Measurements from ENCODE around the gene IER5. TPM values are rescaled to one million over a fixed set of nuclear protein-coding genes. Genes with fewer than 3 reads are reported as not detected.
A peak's percentile ranks its signal among the peaks of the same experiment; 100 is the strongest.

Gene IER5
- total and polyA plus RNA-seq, 9 of the 15 experiments (the other 6 are each of a cell fraction or from before 2014, with no cell fraction given), result 2.4 to 32.1 (median 12.0) TPM

DNA sequence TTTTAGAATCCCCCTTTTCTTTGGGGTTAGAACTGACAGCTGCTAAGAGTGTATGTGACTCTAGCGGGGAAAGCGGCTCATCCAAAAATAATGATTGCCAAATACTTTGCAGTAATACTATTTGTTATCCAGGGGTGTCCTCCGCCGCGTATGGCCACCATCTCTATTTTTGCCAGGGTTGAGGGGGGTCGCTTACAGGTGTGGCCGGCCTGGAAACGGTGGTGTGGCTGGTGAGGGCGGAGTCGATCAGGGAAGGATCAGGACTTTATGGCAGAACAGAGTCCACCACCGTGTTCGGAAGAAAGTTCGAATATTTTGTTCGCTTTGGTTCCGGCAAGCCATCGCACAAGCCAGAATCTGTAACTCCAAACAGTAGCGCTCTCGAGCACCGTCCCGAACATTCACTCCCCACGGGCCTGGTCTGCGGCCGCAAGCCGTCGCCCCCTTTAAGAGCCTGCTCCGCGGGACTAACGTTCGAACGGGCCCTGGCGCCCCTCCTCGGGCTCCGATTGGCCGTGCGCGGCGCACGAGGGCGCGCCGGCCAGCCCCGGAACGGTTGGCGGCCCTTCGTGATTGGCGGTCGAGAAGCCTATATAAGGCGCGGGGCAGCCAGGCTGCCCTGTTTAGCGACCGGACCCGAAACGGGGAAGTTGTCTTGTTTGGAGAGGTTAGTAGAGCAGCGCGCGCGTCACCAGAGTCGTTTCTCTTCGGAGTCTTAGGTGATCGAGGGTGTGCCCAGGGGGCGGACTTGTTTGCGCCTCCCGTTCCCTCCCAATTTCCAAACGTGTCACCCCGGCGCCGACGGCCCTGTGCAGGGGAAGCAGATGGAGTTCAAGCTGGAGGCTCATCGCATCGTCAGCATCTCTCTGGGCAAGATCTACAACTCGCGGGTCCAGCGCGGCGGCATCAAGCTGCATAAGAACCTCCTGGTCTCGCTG, at the start of gene IER5 (continued):
- TF ChIP-seq CBX2 (IDR thresholded peaks at IDR 0.05; ENCODE audit: insufficient read depth, low read length, poor library complexity, severe bottlenecking) (no peak), POLR2H (tag; IDR thresholded peaks at IDR 0.05; ENCODE audit: low read depth) (peak; percentile 99), HDAC8 (tag; IDR thresholded peaks at IDR 0.05) (no peak), SRSF9 (IDR thresholded peaks at IDR 0.05; ENCODE audit: borderline replicate concordance, low read depth, low read length) (no peak), PHF21A (IDR thresholded peaks at IDR 0.05; ENCODE audit: borderline replicate concordance, low read depth) (no peak; the same call in none of the 2 replicates), TAF15 (IDR thresholded peaks at IDR 0.05; ENCODE audit: low read depth, low read length) (no peak), PURB (CRISPR knock-in tag; IDR thresholded peaks at IDR 0.05; ENCODE audit: low read depth) (no peak), FOS (IDR thresholded peaks at IDR 0.05; ENCODE audit: extremely low read depth, insufficient read length) (peak; percentile 66), ZNF263 (CRISPR knock-in tag; IDR thresholded peaks at IDR 0.05; ENCODE audit: borderline replicate concordance) (peak; percentile 74), MBD2 (IDR thresholded peaks at IDR 0.05; ENCODE audit: borderline replicate concordance, low read depth) (peak; percentile 96), KLF13 (tag; IDR thresholded peaks at IDR 0.05; ENCODE audit: borderline replicate concordance, low read depth) (peak; percentile 40; the same call in 1 of the 2 replicates), ZNF12 (CRISPR knock-in tag; IDR thresholded peaks at IDR 0.05) (no peak), GATAD2A (IDR thresholded peaks at IDR 0.05) (no peak), SRSF3 (IDR thresholded peaks at IDR 0.05; ENCODE audit: insufficient read depth, low read length) (peak; percentile 53; the same call in 1 of the 2 replicates), KDM4B (IDR thresholded peaks at IDR 0.05; ENCODE audit: borderline replicate concordance in 2 of 2, low read depth in 1 of 2) (peak in 1 of 2 experiments; percentile 80; a peak in 2 of 4 replicates), FOXA3 (CRISPR knock-in tag; conservative IDR thresholded peaks at IDR 0.05 in 1 of 2, IDR thresholded peaks at IDR 0.05 in 1 of 2) (peak in 1 of 2 experiments; percentile 89; a peak in 2 of 4 replicates)
- TF ChIP-seq, protein P1, sequence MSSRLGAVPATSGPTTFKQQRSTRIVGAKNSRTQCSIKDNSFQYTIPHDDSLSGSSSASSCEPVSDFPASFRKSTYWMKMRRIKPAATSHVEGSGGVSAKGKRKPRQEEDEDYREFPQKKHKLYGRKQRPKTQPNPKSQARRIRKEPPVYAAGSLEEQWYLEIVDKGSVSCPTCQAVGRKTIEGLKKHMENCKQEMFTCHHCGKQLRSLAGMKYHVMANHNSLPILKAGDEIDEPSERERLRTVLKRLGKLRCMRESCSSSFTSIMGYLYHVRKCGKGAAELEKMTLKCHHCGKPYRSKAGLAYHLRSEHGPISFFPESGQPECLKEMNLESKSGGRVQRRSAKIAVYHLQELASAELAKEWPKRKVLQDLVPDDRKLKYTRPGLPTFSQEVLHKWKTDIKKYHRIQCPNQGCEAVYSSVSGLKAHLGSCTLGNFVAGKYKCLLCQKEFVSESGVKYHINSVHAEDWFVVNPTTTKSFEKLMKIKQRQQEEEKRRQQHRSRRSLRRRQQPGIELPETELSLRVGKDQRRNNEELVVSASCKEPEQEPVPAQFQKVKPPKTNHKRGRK (tag; IDR thresholded peaks at IDR 0.05), result no peak
- TF ChIP-seq, protein P2, sequence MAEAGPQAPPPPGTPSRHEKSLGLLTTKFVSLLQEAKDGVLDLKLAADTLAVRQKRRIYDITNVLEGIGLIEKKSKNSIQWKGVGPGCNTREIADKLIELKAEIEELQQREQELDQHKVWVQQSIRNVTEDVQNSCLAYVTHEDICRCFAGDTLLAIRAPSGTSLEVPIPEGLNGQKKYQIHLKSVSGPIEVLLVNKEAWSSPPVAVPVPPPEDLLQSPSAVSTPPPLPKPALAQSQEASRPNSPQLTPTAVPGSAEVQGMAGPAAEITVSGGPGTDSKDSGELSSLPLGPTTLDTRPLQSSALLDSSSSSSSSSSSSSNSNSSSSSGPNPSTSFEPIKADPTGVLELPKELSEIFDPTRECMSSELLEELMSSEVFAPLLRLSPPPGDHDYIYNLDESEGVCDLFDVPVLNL (CRISPR knock-in tag; IDR thresholded peaks at IDR 0.05; ENCODE audit: low read depth), result peak; percentile 92
- TF ChIP-seq, protein P3, sequence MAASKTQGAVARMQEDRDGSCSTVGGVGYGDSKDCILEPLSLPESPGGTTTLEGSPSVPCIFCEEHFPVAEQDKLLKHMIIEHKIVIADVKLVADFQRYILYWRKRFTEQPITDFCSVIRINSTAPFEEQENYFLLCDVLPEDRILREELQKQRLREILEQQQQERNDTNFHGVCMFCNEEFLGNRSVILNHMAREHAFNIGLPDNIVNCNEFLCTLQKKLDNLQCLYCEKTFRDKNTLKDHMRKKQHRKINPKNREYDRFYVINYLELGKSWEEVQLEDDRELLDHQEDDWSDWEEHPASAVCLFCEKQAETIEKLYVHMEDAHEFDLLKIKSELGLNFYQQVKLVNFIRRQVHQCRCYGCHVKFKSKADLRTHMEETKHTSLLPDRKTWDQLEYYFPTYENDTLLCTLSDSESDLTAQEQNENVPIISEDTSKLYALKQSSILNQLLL (CRISPR knock-in tag; IDR thresholded peaks at IDR 0.05; ENCODE audit: borderline replicate concordance), result no peak
- TF ChIP-seq, protein P4, sequence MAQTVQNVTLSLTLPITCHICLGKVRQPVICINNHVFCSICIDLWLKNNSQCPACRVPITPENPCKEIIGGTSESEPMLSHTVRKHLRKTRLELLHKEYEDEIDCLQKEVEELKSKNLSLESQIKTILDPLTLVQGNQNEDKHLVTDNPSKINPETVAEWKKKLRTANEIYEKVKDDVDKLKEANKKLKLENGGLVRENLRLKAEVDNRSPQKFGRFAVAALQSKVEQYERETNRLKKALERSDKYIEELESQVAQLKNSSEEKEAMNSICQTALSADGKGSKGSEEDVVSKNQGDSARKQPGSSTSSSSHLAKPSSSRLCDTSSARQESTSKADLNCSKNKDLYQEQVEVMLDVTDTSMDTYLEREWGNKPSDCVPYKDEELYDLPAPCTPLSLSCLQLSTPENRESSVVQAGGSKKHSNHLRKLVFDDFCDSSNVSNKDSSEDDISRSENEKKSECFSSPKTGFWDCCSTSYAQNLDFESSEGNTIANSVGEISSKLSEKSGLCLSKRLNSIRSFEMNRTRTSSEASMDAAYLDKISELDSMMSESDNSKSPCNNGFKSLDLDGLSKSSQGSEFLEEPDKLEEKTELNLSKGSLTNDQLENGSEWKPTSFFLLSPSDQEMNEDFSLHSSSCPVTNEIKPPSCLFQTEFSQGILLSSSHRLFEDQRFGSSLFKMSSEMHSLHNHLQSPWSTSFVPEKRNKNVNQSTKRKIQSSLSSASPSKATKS (CRISPR knock-in tag; IDR thresholded peaks at IDR 0.05), result no peak
